GM19463 (cell line): ENCODE results near the gene GBGT1.
A peak's percentile ranks its signal among the peaks of the same experiment; 100 is the strongest.

Experiments used
- ATAC-seq: cut with Tn5 transposase; IDR thresholded peaks from one replicate; pipeline ENCODE4 v1.9.1; 2021; ENCODE audit warnings: mild to moderate bottlenecking, moderate library complexity; ENCODE audit not compliant: unreplicated experiment

GBGT1 gene

DNA sequence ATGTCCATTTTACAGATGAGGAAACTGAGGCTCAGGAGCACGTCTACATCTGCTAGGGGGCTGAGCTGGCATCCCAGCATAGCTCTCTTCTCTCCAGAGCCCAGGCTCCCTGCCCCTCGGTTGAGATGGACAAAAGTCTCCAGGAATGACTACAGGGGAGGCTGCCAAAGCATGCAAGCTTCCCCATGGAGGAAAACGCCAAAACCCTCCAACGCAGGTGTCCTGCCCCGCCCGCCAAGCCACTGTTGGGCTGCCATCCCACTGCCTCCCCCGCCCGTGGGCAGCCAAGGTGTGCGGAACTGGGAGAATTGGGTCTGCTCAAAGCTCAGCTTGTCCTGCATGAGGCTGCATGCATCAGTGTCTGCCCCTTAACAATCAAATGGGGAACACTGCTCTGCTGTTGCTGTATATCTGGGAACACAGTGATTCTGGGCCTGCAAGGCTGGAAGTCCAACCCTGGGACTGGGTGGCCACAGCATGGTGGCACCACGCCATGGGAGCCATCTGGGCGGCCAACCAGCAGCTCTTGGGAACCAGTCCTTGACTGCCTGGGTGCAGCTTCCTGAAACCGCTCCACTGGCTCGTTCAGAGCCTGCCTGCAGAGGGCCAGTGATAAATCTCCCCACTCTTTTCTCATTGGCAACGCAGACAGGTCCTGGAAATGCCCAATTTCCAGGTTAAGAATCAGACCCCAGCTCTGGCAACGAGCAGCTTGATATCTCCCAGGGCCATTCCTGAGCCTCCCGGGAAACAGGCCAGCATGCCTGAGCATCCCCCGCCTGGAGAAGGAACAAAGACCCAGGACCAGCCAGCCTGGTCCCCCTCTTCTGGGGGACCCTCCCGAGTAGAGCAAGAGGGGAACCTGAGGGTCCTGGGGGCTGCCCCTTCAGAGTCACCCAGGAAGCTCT is 46.2 kb downstream of the GBGT1 start:
- ATAC-seq = no peak

DNA sequence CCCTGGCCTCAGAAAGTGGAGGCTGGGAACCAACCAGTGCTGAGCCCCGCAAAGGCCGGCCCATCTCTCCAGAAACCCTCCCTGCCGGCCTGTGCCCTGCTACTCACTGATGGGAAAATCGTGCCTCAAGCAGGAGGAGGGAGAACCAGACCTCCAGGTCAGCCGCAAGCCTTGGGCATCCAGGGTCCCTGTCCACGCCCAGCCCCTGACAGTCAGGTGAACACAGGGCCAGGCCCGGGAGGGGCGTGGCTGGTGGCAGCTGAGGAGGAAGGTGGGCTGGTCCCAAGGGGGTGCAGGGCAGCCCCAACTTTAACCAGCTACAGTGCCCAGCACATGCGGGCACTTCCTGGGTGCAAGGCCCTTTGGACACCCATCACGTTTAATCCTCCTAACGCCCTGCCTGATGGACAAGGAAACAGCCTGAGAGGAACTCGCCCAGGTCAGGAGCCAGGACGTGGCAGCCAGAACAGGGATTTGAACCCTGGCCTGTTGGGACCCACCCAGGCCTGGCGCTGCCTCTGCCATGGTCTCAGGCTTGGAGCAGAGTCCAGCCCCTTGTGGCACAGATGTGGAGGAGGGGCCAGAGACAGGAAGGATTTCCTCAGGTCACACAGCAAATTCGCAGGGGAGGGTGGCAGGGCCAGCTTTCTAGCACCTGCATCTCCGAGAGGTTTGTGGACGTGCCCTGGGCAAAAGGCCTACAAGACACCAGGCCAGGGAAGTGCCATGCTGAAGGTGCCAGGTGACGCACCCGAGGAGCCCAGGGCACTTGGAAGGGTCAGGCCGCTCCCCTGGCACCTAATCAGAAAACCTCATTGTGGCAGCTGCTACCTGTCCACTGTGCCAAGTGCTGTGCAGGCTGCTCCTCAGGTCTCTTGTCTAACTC is 47.1 kb downstream of the GBGT1 start:
- no peak for ATAC-seq

DNA sequence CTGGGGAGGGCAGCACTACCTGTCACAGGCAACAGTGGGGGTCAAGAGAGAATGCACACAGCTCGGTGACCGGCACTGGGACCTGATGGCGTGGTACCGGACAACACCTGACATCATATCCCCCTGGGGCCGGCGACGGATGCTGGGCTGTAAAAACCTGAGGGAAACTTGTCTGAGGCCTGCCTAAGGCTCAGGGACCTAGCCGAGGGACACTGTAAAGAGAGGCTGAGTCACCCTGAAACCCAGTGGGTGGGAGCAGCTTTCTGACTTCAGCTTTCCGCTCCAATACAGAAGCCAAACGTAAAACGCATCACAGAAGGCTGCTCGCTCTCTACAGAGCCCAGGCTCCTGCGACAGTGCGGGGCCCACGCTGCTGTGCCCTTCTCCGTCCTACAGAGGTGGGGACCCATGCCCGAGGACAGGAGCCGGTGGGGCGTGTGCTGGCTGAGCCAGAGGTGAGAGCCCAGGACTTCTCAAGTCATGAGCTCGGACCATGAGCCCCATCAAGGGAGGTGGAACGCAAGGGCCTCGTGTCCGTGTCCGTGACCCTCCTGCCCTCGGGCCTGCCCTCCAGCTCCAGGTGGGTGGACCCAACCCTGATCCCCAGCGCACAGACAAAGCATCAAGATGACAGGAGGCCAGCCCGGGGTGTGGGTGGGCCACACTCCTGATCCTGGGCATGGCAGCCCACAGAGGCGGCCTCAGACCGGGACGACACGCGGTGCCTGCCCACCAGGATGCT is 47.9 kb downstream of the GBGT1 start:
- ATAC-seq = peak; percentile 62

DNA sequence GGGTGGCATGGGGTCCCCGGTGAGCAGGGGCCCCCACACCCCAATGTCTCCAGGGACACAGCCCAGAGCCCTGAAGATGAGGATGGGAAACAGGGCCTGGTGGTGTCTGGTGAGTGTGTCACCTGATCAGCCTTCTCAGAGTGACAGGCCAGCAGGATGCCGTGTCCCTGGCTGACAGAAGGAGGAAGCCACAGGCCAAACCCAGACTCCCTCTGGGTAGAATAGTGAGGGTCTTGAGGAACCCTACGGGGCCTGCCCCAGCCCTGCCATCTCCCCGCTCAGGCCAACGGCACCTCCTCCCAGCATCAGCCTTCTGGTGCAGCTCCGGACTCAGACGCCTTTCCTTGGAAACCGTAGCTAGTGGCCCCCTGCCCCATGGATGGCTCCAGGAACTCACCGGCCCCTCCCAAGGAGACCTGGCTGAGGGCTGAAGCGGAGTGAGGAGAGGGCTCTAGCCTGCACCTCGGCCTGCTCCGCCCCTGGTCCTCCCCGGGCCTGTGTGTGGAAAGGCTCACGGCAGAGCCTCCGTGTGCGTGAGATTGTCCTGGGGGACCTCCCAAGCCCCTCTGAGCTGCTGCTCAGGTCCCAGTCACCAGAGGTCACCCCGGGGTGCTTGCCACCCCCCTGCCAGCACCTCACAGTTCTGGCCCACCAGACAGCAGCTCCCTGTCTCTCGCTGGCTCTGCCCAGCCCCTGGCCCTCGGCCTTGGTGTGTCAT is 48.7 kb downstream of the GBGT1 start:
- ATAC-seq = no peak

DNA sequence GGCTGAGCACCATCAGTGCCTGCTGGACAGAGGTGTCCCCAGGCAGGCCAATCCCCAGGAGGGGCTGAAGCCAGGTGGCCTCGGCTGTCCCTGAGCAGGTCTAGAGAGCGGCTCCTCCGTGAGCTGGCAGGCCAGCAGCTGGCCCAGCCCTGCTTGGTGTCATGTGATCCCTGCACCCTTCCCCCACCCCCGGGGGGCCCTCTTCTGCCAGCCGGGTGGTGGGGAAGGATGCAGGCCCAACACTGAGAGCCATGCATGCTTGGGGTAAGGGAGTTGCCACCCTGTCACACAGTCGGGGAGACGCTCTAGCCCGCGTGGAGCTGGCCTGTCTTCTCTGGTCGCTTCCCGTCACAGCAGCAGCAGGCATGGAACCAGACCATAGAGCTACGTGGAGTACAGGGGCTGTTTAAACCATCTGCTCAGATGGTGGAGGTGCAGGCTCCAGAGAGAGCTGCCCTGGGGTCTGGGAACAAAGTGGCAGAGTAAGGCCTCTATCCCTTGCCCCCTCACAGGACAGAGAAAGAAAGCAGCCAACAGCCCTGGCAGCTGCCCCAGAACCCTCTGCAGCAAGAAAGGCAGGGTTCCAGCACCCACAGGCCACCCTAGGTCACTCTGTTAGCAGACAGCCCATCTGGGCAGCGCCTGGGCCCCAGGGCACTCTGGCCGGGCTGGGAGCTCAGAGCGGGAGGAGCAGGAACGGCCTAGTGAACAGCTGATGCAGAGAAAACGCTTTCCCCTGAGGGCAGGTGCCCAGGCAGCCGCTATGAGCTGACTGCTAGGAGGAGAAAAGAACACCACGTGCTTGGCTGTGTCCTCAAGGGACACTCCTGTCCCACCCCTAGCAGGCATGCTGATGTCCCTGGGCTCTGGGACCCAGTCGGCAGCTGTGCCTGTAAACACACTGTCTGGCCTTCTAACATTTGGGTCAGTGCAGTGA is 49.5 kb downstream of the GBGT1 start:
- ATAC-seq = no peak

DNA sequence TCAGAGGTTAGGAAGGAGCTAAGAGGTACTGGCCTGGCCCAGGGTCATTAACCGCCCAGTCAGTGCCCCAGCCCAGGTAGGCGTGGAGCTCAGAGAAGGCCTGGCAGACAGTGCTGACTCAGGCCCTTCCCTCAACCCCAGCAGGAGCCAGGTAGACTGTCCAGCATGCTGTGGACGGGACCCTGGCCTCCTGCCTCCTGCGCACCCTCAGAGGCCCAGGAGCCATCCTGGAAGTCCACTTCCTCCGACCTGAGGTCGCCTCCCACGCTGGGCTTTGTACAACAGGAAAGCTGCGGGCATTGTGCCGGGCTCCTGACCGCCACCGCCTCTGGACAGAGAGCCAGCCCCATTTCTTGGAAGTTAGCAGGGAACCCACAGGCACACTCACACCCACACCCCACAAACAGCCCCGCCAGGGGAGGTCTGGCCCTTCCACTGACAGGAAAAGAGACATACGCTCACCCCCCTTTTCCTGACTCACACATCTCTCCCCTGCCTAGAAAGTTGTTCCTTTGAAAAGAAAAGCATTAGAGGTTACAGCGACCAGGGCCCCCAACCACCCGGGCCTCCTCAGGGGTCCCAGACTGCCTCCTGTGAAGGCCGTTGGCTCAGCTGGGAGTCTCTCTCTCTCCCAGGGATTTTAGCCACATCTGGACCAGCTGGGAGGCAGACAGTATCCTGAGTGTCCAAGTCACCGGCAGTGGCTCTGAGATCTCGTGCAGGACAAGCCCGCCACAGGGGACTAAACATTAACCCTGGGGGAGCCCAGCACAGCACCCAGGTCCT is 50.4 kb downstream of the GBGT1 start:
- ATAC-seq = no peak

DNA sequence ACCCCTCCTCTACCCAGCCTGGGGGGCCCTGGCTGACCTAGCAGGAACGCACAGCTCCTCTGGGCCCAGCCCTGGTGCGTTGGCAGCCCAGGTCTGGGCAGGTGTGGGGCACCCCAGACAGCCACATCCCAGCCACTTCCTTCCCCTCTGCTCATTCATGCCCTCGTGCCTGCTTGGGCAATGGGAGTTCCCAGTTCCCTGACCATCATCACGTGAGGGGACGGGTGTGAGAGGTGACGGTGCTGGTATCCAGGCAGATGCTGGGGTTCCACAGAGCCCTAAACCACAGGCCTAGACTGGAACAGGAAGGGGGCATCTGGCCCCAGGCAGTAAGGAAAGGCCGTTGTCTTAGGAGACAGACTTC is 51.1 kb downstream of the GBGT1 start:
- ATAC-seq = no peak

DNA sequence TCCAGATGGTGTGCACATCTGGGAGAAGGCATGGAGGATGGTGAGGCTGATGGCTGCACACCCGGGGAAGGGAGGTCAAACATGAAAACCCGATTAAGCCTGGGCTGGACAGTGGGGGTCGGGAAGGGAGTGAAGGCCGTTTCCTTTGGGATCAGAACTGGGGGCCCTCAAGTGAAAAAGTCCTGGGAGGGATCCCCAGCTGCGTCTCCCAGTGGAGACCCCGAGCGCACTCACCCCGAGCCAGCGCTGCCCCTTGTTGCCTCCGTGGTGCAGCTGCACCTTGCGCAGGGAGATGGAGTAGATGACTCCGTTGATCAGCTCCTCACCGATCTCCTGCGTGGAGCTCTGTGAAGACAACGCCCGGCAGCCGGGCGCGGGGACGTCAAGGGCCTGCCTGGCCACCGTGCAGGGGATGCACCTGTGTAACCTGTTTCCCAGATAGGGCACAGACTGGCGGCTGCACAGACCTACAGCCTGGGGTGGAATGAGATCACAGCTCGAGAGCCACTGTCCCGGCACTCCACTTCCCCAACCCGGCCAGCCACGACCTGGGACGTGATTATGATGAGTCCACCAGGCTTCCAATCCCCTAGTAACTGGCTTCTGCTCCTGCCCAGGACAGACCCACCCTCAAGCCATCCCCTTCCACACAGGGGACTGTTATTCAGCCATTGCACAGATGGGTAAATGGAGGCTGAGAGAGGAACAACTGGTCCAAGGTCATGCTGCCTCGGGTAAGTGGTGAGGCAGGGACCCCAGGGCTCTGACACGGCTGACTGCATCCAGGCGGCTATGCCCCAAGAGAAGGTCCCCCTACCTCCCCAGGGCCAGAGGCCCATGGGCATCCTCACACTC is 51.7 kb downstream of the GBGT1 start:
- ATAC-seq = no peak

DNA sequence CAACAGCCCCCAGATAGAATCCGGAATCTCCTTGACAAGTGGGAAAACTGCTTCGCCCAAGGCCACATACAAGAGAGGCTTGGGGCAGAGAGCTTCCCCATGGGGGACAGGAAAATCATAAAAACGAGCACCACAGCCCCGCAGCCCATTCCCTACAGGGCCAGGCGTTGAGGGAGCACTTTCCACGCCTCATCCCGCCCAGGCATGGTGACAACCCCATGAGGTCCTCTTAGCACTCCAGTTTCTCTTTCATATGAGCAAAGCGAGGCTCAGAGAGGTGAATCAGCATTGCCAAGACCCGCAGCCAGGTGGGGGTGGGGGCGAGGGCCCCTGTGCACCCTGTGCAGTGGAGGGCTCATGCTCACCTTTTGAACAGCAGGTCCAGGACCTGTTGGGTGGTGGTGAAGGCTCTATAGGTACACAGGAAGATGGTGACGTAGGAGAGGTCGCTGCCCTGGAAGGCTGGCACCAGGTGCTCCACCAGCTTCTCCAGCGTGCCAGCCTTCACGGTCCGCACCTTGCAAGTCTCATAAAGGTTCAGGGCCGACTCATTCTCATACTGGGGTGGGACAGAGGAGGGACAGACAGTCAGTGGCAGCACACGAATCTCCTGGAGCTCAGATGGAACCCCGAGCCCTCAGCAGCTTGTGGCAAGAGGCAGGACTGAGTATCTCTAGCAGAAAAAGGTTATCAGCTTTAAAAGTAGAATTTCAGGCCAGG is 53.6 kb downstream of the GBGT1 start:
- no peak for ATAC-seq

DNA sequence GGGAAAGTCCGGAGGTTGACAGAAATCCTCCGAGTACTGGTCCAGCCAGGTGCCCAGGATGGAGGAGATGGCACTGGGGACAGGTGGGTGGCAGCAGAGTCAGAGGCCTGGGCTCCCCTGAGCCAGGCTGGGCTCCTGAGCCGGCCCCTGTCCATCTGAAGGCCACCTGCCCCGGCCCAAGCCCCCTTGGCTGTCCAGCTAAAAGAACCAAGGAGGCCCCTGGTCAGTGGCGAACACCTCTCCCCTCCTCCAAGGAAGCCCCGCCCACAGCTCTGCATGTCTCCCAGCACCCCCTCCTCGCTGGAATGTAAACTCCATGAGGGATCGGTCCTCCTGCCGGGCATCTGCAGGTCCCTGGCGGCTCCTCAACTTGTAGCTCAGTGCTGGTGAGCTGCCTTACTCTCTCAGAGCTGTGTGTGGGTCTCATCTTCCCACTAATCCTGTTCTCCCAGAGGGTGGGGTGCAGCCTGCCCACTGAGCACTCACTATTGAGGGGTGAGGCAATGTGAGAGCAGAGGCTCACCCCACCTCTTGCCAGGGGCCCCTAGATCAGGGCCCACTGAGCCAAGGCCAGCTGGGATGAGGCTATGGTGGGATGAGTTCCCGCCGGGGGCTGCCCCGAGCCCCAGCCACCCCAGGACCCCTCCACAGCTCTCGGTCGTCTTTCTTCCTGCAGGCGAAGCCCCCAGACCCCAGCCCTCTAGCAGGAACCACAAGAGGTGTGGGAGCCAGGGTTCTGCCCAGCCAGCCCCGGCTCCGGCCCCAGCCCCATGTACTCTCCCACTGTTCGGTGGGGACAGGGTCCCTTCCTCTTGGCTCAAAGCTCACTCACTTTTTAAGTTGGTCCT is 54.7 kb downstream of the GBGT1 start:
- ATAC-seq = no peak

DNA sequence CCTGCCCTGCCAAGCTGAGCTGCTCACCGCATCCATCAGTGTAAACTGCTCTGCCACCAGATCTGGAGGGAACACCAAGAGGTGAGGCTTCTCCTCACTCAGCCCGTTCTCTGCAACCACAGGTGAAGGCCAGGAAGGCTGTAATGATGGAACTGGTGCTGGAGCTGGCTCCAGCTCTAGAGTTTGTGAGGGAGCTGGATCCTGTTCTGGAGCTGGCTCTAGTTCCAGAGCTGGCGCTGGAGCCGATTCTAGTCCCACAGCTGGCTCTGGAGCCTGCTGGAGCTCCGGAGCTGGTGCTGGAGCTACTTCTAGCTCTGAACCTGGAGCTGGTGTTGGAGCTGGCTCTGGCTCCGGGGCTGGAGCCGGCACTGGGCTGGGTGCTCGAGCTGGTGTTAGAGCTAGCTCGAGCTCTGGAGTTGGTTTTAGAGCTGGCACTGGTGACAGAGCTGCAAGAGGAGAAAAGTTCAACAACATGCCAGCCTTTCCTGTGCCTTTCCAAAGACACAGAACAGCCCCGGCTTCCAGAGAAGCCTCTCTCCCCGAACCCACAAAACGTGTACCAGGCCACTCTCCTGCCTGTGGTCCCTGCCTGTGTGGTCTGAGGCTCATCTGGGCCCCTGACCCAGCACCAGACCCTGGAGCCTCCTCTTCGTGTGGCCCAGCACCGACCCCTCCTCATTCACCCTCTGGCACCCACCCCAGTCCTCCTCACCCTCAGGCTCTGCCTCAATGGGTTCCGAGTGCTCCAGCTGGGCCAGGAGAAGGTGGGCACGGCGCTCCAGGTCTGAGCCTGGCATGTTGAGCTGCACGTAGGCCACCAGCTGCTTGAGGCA is 55.5 kb downstream of the GBGT1 start:
- ATAC-seq = no peak

DNA sequence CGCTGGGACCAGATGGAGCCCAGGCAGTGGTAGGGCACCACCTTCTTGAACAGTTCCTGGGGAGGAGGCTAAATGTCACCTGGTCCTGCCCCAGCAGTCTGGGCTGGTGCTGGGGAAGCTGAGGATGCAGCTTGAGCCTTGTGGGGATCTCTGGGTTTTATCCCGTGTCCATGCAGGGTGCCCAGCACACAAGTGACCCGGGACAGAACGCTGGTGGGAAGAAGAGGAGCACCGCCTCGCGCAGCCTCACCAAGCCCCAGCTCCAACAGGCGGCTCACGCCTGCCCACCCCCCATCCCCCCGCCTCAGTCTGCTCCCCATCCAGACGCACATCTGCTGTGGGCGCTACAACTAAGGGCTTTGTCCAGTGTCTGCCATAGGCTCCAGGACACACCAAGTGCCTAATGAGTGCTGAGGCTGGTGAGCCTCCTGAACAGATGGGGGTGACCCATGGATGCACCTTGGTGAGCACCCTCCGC is 56.4 kb downstream of the GBGT1 start:
- no peak for ATAC-seq

DNA sequence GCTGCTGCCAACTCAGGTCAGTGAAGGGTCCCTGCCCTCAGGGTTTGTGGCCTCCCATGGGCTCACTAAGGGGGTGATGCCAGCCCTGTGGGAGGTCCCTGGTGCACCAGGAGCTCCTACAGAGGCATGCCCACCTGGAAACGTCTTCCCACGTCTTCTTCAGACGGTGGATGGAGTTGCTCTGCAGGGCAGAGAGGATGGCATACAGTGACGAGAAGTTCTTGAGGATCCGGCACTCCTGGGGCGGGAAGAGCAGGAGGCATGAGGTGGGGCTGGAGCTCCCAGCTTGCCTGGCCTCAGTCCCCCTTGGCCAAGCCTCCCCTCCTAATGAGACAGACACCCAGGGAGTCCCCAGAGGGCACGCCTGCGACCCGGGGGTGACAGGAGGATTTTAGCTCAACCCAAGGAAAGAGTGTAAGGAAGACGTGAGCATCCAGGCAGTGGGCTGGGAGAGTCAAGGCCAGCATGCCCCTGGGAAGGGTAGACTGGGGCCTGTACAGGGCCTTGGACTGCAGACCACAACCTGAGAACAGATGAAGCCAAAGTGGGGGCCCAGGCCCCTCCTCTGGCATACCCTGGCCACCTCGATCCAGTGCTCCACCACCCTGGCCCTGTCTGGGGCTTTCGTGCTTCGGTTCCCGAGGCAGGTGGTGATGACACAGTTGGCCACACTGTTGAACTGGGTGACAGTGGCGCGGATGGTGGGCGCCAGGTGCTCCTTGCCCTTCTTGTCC is 57.0 kb downstream of the GBGT1 start:
- no peak for ATAC-seq

DNA sequence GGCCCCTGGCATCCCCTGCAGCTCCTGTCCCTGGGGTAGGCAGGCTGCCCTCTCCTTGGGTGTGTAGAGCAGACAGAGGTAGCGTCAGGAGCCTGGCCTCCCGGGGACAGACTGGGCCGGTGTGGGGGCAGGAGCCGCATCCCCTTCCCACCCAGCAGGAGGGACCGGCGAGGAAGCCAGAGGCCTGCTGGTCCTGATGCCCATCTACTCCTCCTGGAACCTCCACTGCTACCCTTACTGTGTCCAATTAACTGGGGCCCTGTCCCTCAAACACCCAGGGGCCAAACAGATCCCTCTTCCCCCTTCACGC is 58.3 kb downstream of the GBGT1 start:
- ATAC-seq = no peak
